Smooth muscle cell (in vitro differentiated cells): Measurements from ENCODE around the gene AGBL2. TPM values are rescaled to one million over a fixed set of nuclear protein-coding genes. Genes with fewer than 3 reads are reported as not detected.

ENCODE experiments used
- DNase-seq: peaks from one replicate; lab custom pipeline; 2025; ENCODE audit not compliant: unreplicated experiment; lab: John Stamatoyannopoulos, UW
- H2AFZ ChIP-seq: fragments of 200-600 bp; sonication (generic); 2 replicates; pipeline ENCODE4 v1.6.0; 2016; ENCODE audit warnings: antibody characterized with exemption, low read depth, mild to moderate bottlenecking
- H3F3A ChIP-seq: fragments of 200-600 bp; sonication (generic); 2 replicates; pipeline ENCODE4 v1.6.0; 2017; ENCODE audit warnings: antibody characterized with exemption, low read depth
- H3K27ac ChIP-seq: fragments of 200-600 bp; sonication (generic); 2 replicates; pipeline ENCODE4 v1.5.1; 2016; ENCODE audit warnings: low read depth, mild to moderate bottlenecking
- H3K27me3 ChIP-seq: fragments of 200-600 bp; sonication (generic); 2 replicates; pipeline ENCODE4 v1.6.1; 2016; ENCODE audit warnings: low read depth, mild to moderate bottlenecking
- H3K36me3 ChIP-seq: fragments of 200-600 bp; sonication (generic); 2 replicates; pipeline ENCODE4 v1.5.1; 2016; ENCODE audit warnings: low read depth
- H3K4me1 ChIP-seq: fragments of 200-600 bp; sonication (generic); 2 replicates; pipeline ENCODE4 v1.5.1; 2016; ENCODE audit warnings: low read depth
- H3K4me2 ChIP-seq: fragments of 200-600 bp; sonication (generic); 2 replicates; pipeline ENCODE4 v1.6.0; 2016; ENCODE audit warnings: mild to moderate bottlenecking
- H3K4me3 ChIP-seq: fragments of 200-600 bp; sonication (generic); 2 replicates; pipeline ENCODE4 v1.5.1; 2016; ENCODE audit warnings: mild to moderate bottlenecking
- H3K79me2 ChIP-seq: fragments of 200-600 bp; sonication (generic); 2 replicates; pipeline ENCODE4 v1.6.0; 2016; ENCODE audit warnings: low read depth, mild to moderate bottlenecking
- H3K9ac ChIP-seq: fragments of 200-600 bp; sonication (generic); 2 replicates; pipeline ENCODE4 v1.6.0; 2016; ENCODE audit warnings: low read depth
- H3K9me3 ChIP-seq: fragments of 200-600 bp; sonication (generic); replicated peaks from 2 replicates; pipeline ENCODE4 v1.5.1; 2016; ENCODE audit warnings: low read depth
- H4K20me1 ChIP-seq: fragments of 200-600 bp; sonication (generic); 2 replicates; pipeline ENCODE4 v1.6.0; 2016; ENCODE audit warnings: low read depth
- CTCF ChIP-seq: fragments of 200-600 bp; sonication (generic); IDR thresholded peaks from 2 replicates; pipeline ENCODE4 v1.5.1; 2017; ENCODE audit warnings: borderline replicate concordance, mild to moderate bottlenecking, antibody characterized with exemption; ENCODE audit not compliant: insufficient read depth, poor library complexity, severe bottlenecking
- WGBS: methylation state at CpG from one replicate; pipeline ENCODE4 v1.1.7; 2016; ENCODE audit warnings: low lambda C conversion rate; 5-methylcytosine and 5-hydroxymethylcytosine counted together
- polyA plus RNA-seq: library from polyadenylated mRNA; unstranded; fragments of >200 nt; fragmentation: Nextera tagmentation; extraction: Ambion mirVana; gene quantifications from 2 replicates; pipeline ENCODE4 v1.2.1, GENCODE V29; 2016
- total RNA-seq: library from RNA; depleted of rRNA; stranded (reverse); fragments of >200 nt; gene quantifications from 2 replicates; pipeline ENCODE4 v1.2.3, GENCODE V29; 2014

Gene AGBL2
- total and polyA plus RNA-seq, 2 experiments from 2014 or later: 1.1 TPM; not detected in 1

GRCh38 chr11:47631473-47631872 lies 83.7 kb downstream of the AGBL2 start:
- peaks cover 5% of the 10 kb centered on the region for H4K20me1 ChIP-seq
- H3K79me2 ChIP-seq: no peaks in the 10 kb centered on the region
- H3K4me2 ChIP-seq: no peak overlapping the region
- TF ChIP-seq CTCF: no peak
- no peak overlapping the region for H3K9ac ChIP-seq
- H3K4me1 ChIP-seq: no peaks in the 10 kb centered on the region
- no peaks in the 10 kb centered on the region for H3K9me3 ChIP-seq
- no peaks in the 10 kb centered on the region for H3F3A ChIP-seq
- no peak for DNase-seq
- H3K36me3 ChIP-seq: peaks cover 40% of the 10 kb centered on the region
- no peak overlapping the region for H3K27ac ChIP-seq
- H3K27me3 ChIP-seq: no peaks in the 10 kb centered on the region
- H3K4me3 ChIP-seq: no peak overlapping the region
- no peak overlapping the region for H2AFZ ChIP-seq
- 80% methylated on average over 5 of the region's 5 CpGs for WGBS

GRCh38 chr11:47628026-47628425 lies 87.1 kb downstream of the AGBL2 start:
- Histone ChIP-seq H3K4me1 (no peaks in the 10 kb centered on the region), H4K20me1 (peaks cover 5% of the 10 kb centered on the region), H3K9me3 (no peaks in the 10 kb centered on the region), H2AFZ (no peak overlapping the region), H3F3A (no peaks in the 10 kb centered on the region), H3K27me3 (no peaks in the 10 kb centered on the region), H3K9ac (no peak overlapping the region), H3K36me3 (peaks cover 42% of the 10 kb centered on the region), H3K27ac (no peak overlapping the region), H3K4me2 (no peak overlapping the region), H3K4me3 (no peak overlapping the region), H3K79me2 (no peaks in the 10 kb centered on the region)
- 37% methylated on average over 4 of the region's 4 CpGs for WGBS
- no peak for TF ChIP-seq CTCF
- no peak for DNase-seq

GRCh38 chr11:47626234-47626633 lies 88.9 kb downstream of the AGBL2 start:
- Histone ChIP-seq H3K9ac (no peak overlapping the region), H3K4me2 (no peak overlapping the region), H3K36me3 (peaks cover 43% of the 10 kb centered on the region), H3K79me2 (no peaks in the 10 kb centered on the region), H4K20me1 (peaks cover 5% of the 10 kb centered on the region), H2AFZ (no peak overlapping the region), H3K9me3 (no peaks in the 10 kb centered on the region), H3K4me3 (no peak overlapping the region), H3K27me3 (no peaks in the 10 kb centered on the region), H3F3A (no peaks in the 10 kb centered on the region), H3K4me1 (no peaks in the 10 kb centered on the region), H3K27ac (no peak overlapping the region)
- 98% methylated on average over 8 of the region's 8 CpGs for WGBS
- no peak for DNase-seq
- no peak for TF ChIP-seq CTCF

- no peaks in the 10 kb centered on the region for H3K79me2 ChIP-seq
- no peak for DNase-seq
- H3K36me3 ChIP-seq: peaks cover 17% of the 10 kb centered on the region
- H3K9ac ChIP-seq: no peak overlapping the region
- H3K4me1 ChIP-seq: no peaks in the 10 kb centered on the region
- no peak overlapping the region for H2AFZ ChIP-seq
- H3K27ac ChIP-seq: no peak overlapping the region
- H3K4me3 ChIP-seq: no peak overlapping the region
- 100% methylated on average over 2 of the region's 2 CpGs for WGBS
- no peaks in the 10 kb centered on the region for H3K9me3 ChIP-seq
- no peak overlapping the region for H3K4me2 ChIP-seq
- H4K20me1 ChIP-seq: no peaks in the 10 kb centered on the region
- no peaks in the 10 kb centered on the region for H3K27me3 ChIP-seq
- no peak for TF ChIP-seq CTCF
- peaks cover 4% of the 10 kb centered on the region for H3F3A ChIP-seq
Observed at GRCh38 chr11:47620836-47621378, 94.3 kb downstream of the AGBL2 start.
